NT2/D1 (cell line): Measurements from ENCODE around the gene PLEKHF1.

ENCODE experiments used
- SUZ12 ChIP-seq: IDR thresholded peaks from 2 replicates; pipeline ENCODE4 v1.6.1; 2011; ENCODE audit not compliant: insufficient read length, insufficient read depth; ENCODE audit errors: extremely low read depth
- YY1 ChIP-seq: IDR thresholded peaks from 2 replicates; pipeline ENCODE4 v1.6.1; 2011; ENCODE audit not compliant: insufficient read length, insufficient read depth

DNA sequence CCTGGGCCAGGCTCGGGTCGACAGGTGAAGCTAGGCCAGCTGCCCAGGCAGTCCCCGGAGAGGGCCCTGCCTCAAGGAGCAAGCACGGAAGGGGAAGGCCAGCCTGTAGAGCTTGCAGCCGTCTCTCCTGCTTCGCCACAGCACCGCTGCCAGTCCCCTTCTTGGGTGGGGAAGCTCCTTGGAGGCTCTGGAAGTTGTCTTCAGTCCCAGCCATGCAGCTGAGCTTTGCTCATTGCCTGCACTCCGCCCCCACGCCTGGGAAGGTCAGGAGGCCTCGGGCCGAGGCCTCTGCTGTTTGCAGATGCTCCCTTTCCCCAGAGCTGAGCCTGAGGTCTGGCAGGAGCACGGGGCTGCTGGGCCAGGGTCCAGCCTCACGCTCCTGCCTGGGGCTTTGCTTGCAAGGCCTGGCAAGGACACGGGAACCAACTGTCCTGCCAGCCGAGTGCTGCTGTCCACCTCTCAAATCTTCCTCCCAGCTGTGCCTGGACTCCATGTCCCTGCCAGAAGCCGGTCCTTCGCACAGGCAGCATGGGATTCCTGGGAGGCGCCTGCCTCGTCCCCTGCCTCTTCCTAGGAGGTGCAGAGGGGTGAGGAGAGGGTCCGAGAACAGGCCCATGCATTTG lies 13.3 kb downstream of the PLEKHF1 start:
- TF ChIP-seq SUZ12 (no peak), YY1 (no peak)
